ENCODE measurements around the gene MAGEA3. TPM values are rescaled to one million over a fixed set of nuclear protein-coding genes. Genes with fewer than 3 reads are reported as not detected.
"Not testable (repeated sequence)": the region's sequence is repeated elsewhere in the genome, so short reads cannot be mapped to it uniquely, and the experiment has no call there.

The MAGEA3 gene
- total and polyA plus RNA-seq, 2 donors (not counting 1 experiment from before 2014, with no cell fraction given), result not detected

GRCh38 chrX:152663086-152663485 lies 35.5 kb upstream of the MAGEA3 start:
- TF ChIP-seq CTCF (conservative IDR thresholded peaks at IDR 0.05 in 1 of 2, IDR thresholded peaks at IDR 0.05 in 1 of 2; ENCODE audit: low read depth in 1 of 2, low read length in 2 of 2) (no peak), EZH2 (IDR thresholded peaks at IDR 0.05; ENCODE audit: low read length, missing control alignments) (no peak)
- Histone ChIP-seq H3K4me1 (ENCODE audit: control insufficient read depth, extremely low read depth, insufficient read depth, low read length) (no peaks in the 10 kb centered on the region), H3K4me2 (ENCODE audit: extremely low read depth, insufficient read depth, low read length) (no peak overlapping the region), H2AFZ (ENCODE audit: low read length) (no peak overlapping the region), H3K27me3 (ENCODE audit: control insufficient read depth, insufficient read depth, low read length) (no peaks in the 10 kb centered on the region), H3K9me3 (ENCODE audit: control insufficient read depth, insufficient read depth, low read depth, low read length) (no peaks in the 10 kb centered on the region), H3K79me2 (ENCODE audit: control insufficient read depth, insufficient read depth, low read length) (no peaks in the 10 kb centered on the region), H3K27ac (ENCODE audit: insufficient read depth, low read length) (no peak overlapping the region), H3K9ac (ENCODE audit: insufficient read depth, low read length) (no peak overlapping the region), H3K4me3 (replicated peaks in 1 of 4; ENCODE audit: control extremely low read depth in 1 of 4, insufficient read depth in 1 of 4, low read depth in 3 of 4, low read length in 4 of 4) (no peak overlapping the region), H3K36me3 (ENCODE audit: control insufficient read depth, insufficient read depth, low read length) (no peaks in the 10 kb centered on the region), H4K20me1 (ENCODE audit: control insufficient read depth, extremely low read depth, insufficient read depth, low read length) (no peaks in the 10 kb centered on the region)
- no peak for DNase-seq (ENCODE audit: low read depth in 2 of 2)

- Histone ChIP-seq H3K36me3 (ENCODE audit: control insufficient read depth, insufficient read depth, low read length) (no peaks in the 10 kb centered on the region), H3K79me2 (ENCODE audit: control insufficient read depth, insufficient read depth, low read length) (no peaks in the 10 kb centered on the region), H3K27me3 (ENCODE audit: control insufficient read depth, insufficient read depth, low read length) (no peaks in the 10 kb centered on the region), H3K4me3 (replicated peaks in 1 of 4; ENCODE audit: control extremely low read depth in 1 of 4, insufficient read depth in 1 of 4, low read depth in 3 of 4, low read length in 4 of 4) (no peak overlapping the region), H3K4me1 (ENCODE audit: control insufficient read depth, extremely low read depth, insufficient read depth, low read length) (no peaks in the 10 kb centered on the region), H3K27ac (ENCODE audit: insufficient read depth, low read length) (no peak overlapping the region), H4K20me1 (ENCODE audit: control insufficient read depth, extremely low read depth, insufficient read depth, low read length) (no peaks in the 10 kb centered on the region), H2AFZ (ENCODE audit: low read length) (no peak overlapping the region), H3K9me3 (ENCODE audit: control insufficient read depth, insufficient read depth, low read depth, low read length) (no peaks in the 10 kb centered on the region), H3K9ac (ENCODE audit: insufficient read depth, low read length) (no peak overlapping the region), H3K4me2 (ENCODE audit: extremely low read depth, insufficient read depth, low read length) (no peak overlapping the region)
- DNase-seq (ENCODE audit: low read depth in 2 of 2), result no peak
- TF ChIP-seq CTCF (conservative IDR thresholded peaks at IDR 0.05 in 1 of 2, IDR thresholded peaks at IDR 0.05 in 1 of 2; ENCODE audit: low read depth in 1 of 2, low read length in 2 of 2), result no peak
- TF ChIP-seq EZH2 (IDR thresholded peaks at IDR 0.05; ENCODE audit: low read length, missing control alignments), result no peak
Measured at GRCh38 chrX:152674135-152674534, 24.5 kb upstream of the MAGEA3 start.

GRCh38 chrX:152674652-152675051 lies 23.9 kb upstream of the MAGEA3 start:
- not testable (repeated sequence) for DNase-seq (ENCODE audit: low read depth in 2 of 2); H3K9ac ChIP-seq (ENCODE audit: insufficient read depth, low read length); H3K4me1 ChIP-seq (ENCODE audit: control insufficient read depth, extremely low read depth, insufficient read depth, low read length); H3K4me3 ChIP-seq (replicated peaks in 1 of 4; ENCODE audit: control extremely low read depth in 1 of 4, insufficient read depth in 1 of 4, low read depth in 3 of 4, low read length in 4 of 4); H4K20me1 ChIP-seq (ENCODE audit: control insufficient read depth, extremely low read depth, insufficient read depth, low read length); H3K36me3 ChIP-seq (ENCODE audit: control insufficient read depth, insufficient read depth, low read length); H3K4me2 ChIP-seq (ENCODE audit: extremely low read depth, insufficient read depth, low read length); H2AFZ ChIP-seq (ENCODE audit: low read length); H3K27me3 ChIP-seq (ENCODE audit: control insufficient read depth, insufficient read depth, low read length); H3K79me2 ChIP-seq (ENCODE audit: control insufficient read depth, insufficient read depth, low read length); H3K27ac ChIP-seq (ENCODE audit: insufficient read depth, low read length); H3K9me3 ChIP-seq (ENCODE audit: control insufficient read depth, insufficient read depth, low read depth, low read length)

GRCh38 chrX:152681012-152681411 lies 17.6 kb upstream of the MAGEA3 start:
- H3K4me2 ChIP-seq (ENCODE audit: extremely low read depth, insufficient read depth, low read length); H3K9me3 ChIP-seq (ENCODE audit: control insufficient read depth, insufficient read depth, low read depth, low read length); H2AFZ ChIP-seq (ENCODE audit: low read length); H3K27ac ChIP-seq (ENCODE audit: insufficient read depth, low read length); H3K79me2 ChIP-seq (ENCODE audit: control insufficient read depth, insufficient read depth, low read length); H3K4me1 ChIP-seq (ENCODE audit: control insufficient read depth, extremely low read depth, insufficient read depth, low read length); H3K9ac ChIP-seq (ENCODE audit: insufficient read depth, low read length); H3K36me3 ChIP-seq (ENCODE audit: control insufficient read depth, insufficient read depth, low read length); DNase-seq (ENCODE audit: low read depth in 2 of 2); H3K4me3 ChIP-seq (replicated peaks in 1 of 4; ENCODE audit: control extremely low read depth in 1 of 4, insufficient read depth in 1 of 4, low read depth in 3 of 4, low read length in 4 of 4); H3K27me3 ChIP-seq (ENCODE audit: control insufficient read depth, insufficient read depth, low read length); H4K20me1 ChIP-seq (ENCODE audit: control insufficient read depth, extremely low read depth, insufficient read depth, low read length): not testable (repeated sequence)

GRCh38 chrX:152700390-152700789 lies 1.8 kb downstream of the MAGEA3 start:
- H3K4me2 ChIP-seq (ENCODE audit: extremely low read depth, insufficient read depth, low read length); H3K79me2 ChIP-seq (ENCODE audit: control insufficient read depth, insufficient read depth, low read length); H3K27me3 ChIP-seq (ENCODE audit: control insufficient read depth, insufficient read depth, low read length); H3K36me3 ChIP-seq (ENCODE audit: control insufficient read depth, insufficient read depth, low read length); H3K4me3 ChIP-seq (replicated peaks in 1 of 4; ENCODE audit: control extremely low read depth in 1 of 4, insufficient read depth in 1 of 4, low read depth in 3 of 4, low read length in 4 of 4); H3K4me1 ChIP-seq (ENCODE audit: control insufficient read depth, extremely low read depth, insufficient read depth, low read length); DNase-seq (ENCODE audit: low read depth in 2 of 2); H3K27ac ChIP-seq (ENCODE audit: insufficient read depth, low read length); H3K9me3 ChIP-seq (ENCODE audit: control insufficient read depth, insufficient read depth, low read depth, low read length); H2AFZ ChIP-seq (ENCODE audit: low read length); H4K20me1 ChIP-seq (ENCODE audit: control insufficient read depth, extremely low read depth, insufficient read depth, low read length); H3K9ac ChIP-seq (ENCODE audit: insufficient read depth, low read length): not testable (repeated sequence)
